CD4-positive, alpha-beta T cell treated with Interleukin-21 for 1 hour (primary cell): ENCODE results near the gene ZHX3.

Experiments
- DNase-seq: peaks from one replicate; pipeline ENCODE4 v3.0.0-alpha.2; 2020

ZHX3 gene

GRCh38 chr20:41182296-41183212, 135.0 kb downstream of the ZHX3 start:
- DNase-seq = no peak

GRCh38 chr20:41181567-41181966, 136.0 kb downstream of the ZHX3 start:
- DNase-seq = no peak

- no peak for DNase-seq
Observed at GRCh38 chr20:41180599-41181333, 136.8 kb downstream of the ZHX3 start.

- DNase-seq = no peak
Observed at GRCh38 chr20:41179961-41180360, 137.6 kb downstream of the ZHX3 start.

GRCh38 chr20:41178904-41179432, 138.6 kb downstream of the ZHX3 start:
- DNase-seq = no peak

GRCh38 chr20:41178495-41178894, 139.0 kb downstream of the ZHX3 start:
- DNase-seq = no peak

GRCh38 chr20:41177636-41178035, 139.9 kb downstream of the ZHX3 start:
- DNase-seq = no peak

- DNase-seq = no peak
Observed at GRCh38 chr20:41176711-41177552, 140.6 kb downstream of the ZHX3 start.

GRCh38 chr20:41175727-41176330, 141.7 kb downstream of the ZHX3 start:
- DNase-seq = no peak

- DNase-seq = no peak
Observed at GRCh38 chr20:41175201-41175651, 142.3 kb downstream of the ZHX3 start.

- DNase-seq = no peak
Observed at GRCh38 chr20:41174782-41175181, 142.7 kb downstream of the ZHX3 start.

- no peak for DNase-seq
Observed at GRCh38 chr20:41174373-41174772, 143.2 kb downstream of the ZHX3 start.

- no peak for DNase-seq
Observed at GRCh38 chr20:41173791-41174341, 143.7 kb downstream of the ZHX3 start.

GRCh38 chr20:41173161-41173721, 144.3 kb downstream of the ZHX3 start:
- peak; percentile 65 for DNase-seq

GRCh38 chr20:41172296-41173140, 145.0 kb downstream of the ZHX3 start:
- no peak for DNase-seq

GRCh38 chr20:41171736-41172295, 145.7 kb downstream of the ZHX3 start:
- no peak for DNase-seq

- no peak for DNase-seq
Observed at GRCh38 chr20:41170386-41171105, 147.0 kb downstream of the ZHX3 start.

GRCh38 chr20:41169791-41170351, 147.7 kb downstream of the ZHX3 start:
- no peak for DNase-seq

GRCh38 chr20:41169162-41169690, 148.3 kb downstream of the ZHX3 start:
- no peak for DNase-seq
